HEK293 (cell line): Measurements from ENCODE around the gene RHOU.

Experiments used
- FEZF1 ChIP-seq: fragments of 450-650 bp; formaldehyde crosslinking; IDR thresholded peaks from 2 replicates; pipeline ENCODE4 v1.5.1; 2016; ENCODE audit warnings: missing biosample characterization, missing genetic modification characterization
- GLI2 ChIP-seq: fragments of 450-650 bp; formaldehyde crosslinking; IDR thresholded peaks from 2 replicates; pipeline ENCODE4; 2017; ENCODE audit warnings: missing biosample characterization, missing genetic modification characterization, low read depth, borderline replicate concordance
- KLF1 ChIP-seq: fragments of 450-650 bp; formaldehyde crosslinking; IDR thresholded peaks from 2 replicates; pipeline ENCODE4 v1.5.1; 2016; ENCODE audit warnings: missing biosample characterization, missing genetic modification characterization
- MYNN ChIP-seq: fragments of 450-650 bp; formaldehyde crosslinking; IDR thresholded peaks from 2 replicates; pipeline ENCODE4 v1.5.1; 2016; ENCODE audit warnings: missing biosample characterization, missing genetic modification characterization, borderline replicate concordance
- SP3 ChIP-seq: fragments of 450-650 bp; formaldehyde crosslinking; IDR thresholded peaks from 2 replicates; pipeline ENCODE4 v1.5.1; 2016; ENCODE audit warnings: missing biosample characterization, missing genetic modification characterization
- TRIM28 ChIP-seq: IDR thresholded peaks from 2 replicates; pipeline ENCODE4 v1.6.1; 2011; ENCODE audit warnings: low read length, control low read depth, borderline replicate concordance
- TSHZ1 ChIP-seq: fragments of 450-650 bp; formaldehyde crosslinking; IDR thresholded peaks from 2 replicates; pipeline ENCODE4 v1.5.1; 2016; ENCODE audit warnings: missing biosample characterization, missing genetic modification characterization, borderline replicate concordance
- ZFP69B ChIP-seq: fragments of 450-650 bp; formaldehyde crosslinking; IDR thresholded peaks from 2 replicates; pipeline ENCODE4 v1.5.1; 2016; ENCODE audit warnings: missing biosample characterization, missing genetic modification characterization
- ZIC2 ChIP-seq: fragments of 450-650 bp; formaldehyde crosslinking; IDR thresholded peaks from 2 replicates; pipeline ENCODE4 v1.5.1; 2016; ENCODE audit warnings: missing biosample characterization, missing genetic modification characterization
- ZNF133 ChIP-seq: fragments of 450-650 bp; formaldehyde crosslinking; IDR thresholded peaks from 2 replicates; pipeline ENCODE4 v1.5.1; 2016; ENCODE audit warnings: missing biosample characterization, missing genetic modification characterization
- ZNF140 ChIP-seq: fragments of 450-650 bp; formaldehyde crosslinking; IDR thresholded peaks from 2 replicates; pipeline ENCODE4 v1.5.1; 2016; ENCODE audit warnings: missing biosample characterization, missing genetic modification characterization
- ZNF184 ChIP-seq: fragments of 450-650 bp; IDR thresholded peaks from 2 replicates; pipeline ENCODE4 v1.5.1; 2018; ENCODE audit warnings: missing biosample characterization, mild to moderate bottlenecking, missing genetic modification characterization
- ZNF221 ChIP-seq: fragments of 450-650 bp; formaldehyde crosslinking; IDR thresholded peaks from 2 replicates; pipeline ENCODE4 v1.5.1; 2017; ENCODE audit warnings: missing biosample characterization, missing genetic modification characterization, borderline replicate concordance
- ZNF248 ChIP-seq: fragments of 450-650 bp; formaldehyde crosslinking; IDR thresholded peaks from 2 replicates; pipeline ENCODE4 v1.5.1; 2017; ENCODE audit warnings: missing biosample characterization, missing genetic modification characterization
- ZNF292 ChIP-seq: fragments of 450-650 bp; formaldehyde crosslinking; IDR thresholded peaks from 2 replicates; pipeline ENCODE4 v1.5.1; 2016; ENCODE audit warnings: low read depth, missing biosample characterization, missing genetic modification characterization, borderline replicate concordance
- ZNF324 ChIP-seq: fragments of 450-650 bp; formaldehyde crosslinking; IDR thresholded peaks from 2 replicates; pipeline ENCODE4 v1.5.1; 2016; ENCODE audit warnings: missing biosample characterization, missing genetic modification characterization
- ZNF510 ChIP-seq: fragments of 450-650 bp; formaldehyde crosslinking; IDR thresholded peaks from 2 replicates; pipeline ENCODE4 v1.5.1; 2018; ENCODE audit warnings: mild to moderate bottlenecking, missing genetic modification characterization, missing biosample characterization; ENCODE audit not compliant: insufficient replicate concordance
- ZNF529 ChIP-seq: fragments of 450-650 bp; formaldehyde crosslinking; IDR thresholded peaks from 2 replicates; pipeline ENCODE4 v1.5.1; 2017; ENCODE audit warnings: missing genetic modification characterization, missing biosample characterization; ENCODE audit not compliant: insufficient replicate concordance
- ZNF660 ChIP-seq: fragments of 450-650 bp; IDR thresholded peaks from 2 replicates; pipeline ENCODE4 v1.5.1; 2018; ENCODE audit warnings: missing biosample characterization, mild to moderate bottlenecking, missing genetic modification characterization
- ZNF747 ChIP-seq: fragments of 450-650 bp; formaldehyde crosslinking; IDR thresholded peaks from 2 replicates; pipeline ENCODE4 v1.5.1; 2016; ENCODE audit warnings: missing biosample characterization, missing genetic modification characterization
- ZNF791 ChIP-seq: fragments of 450-650 bp; formaldehyde crosslinking; IDR thresholded peaks from 2 replicates; pipeline ENCODE4 v1.5.1; 2016; ENCODE audit warnings: missing biosample characterization, missing genetic modification characterization
- ZNF837 ChIP-seq: fragments of 450-650 bp; formaldehyde crosslinking; IDR thresholded peaks from 2 replicates; pipeline ENCODE4 v1.5.1; 2016; ENCODE audit warnings: missing biosample characterization, missing genetic modification characterization
- ZNF843 ChIP-seq: fragments of 450-650 bp; formaldehyde crosslinking; IDR thresholded peaks from 2 replicates; pipeline ENCODE4 v1.5.1; 2016; ENCODE audit warnings: missing biosample characterization, missing genetic modification characterization
- ZSCAN16 ChIP-seq: fragments of 450-650 bp; formaldehyde crosslinking; IDR thresholded peaks from 2 replicates; pipeline ENCODE4 v1.5.1; 2016; ENCODE audit warnings: missing biosample characterization, missing genetic modification characterization
- ZSCAN18 ChIP-seq: fragments of 450-650 bp; formaldehyde crosslinking; IDR thresholded peaks from 2 replicates; pipeline ENCODE4 v1.5.1; 2016; ENCODE audit warnings: missing biosample characterization, missing genetic modification characterization
- ZSCAN23 ChIP-seq: fragments of 450-650 bp; formaldehyde crosslinking; IDR thresholded peaks from 2 replicates; pipeline ENCODE4 v1.5.1; 2016; ENCODE audit warnings: missing biosample characterization, missing genetic modification characterization
- TF ChIP-seq, protein P1 (sequence below): fragments of 450-650 bp; formaldehyde crosslinking; IDR thresholded peaks from 2 replicates; pipeline ENCODE4 v1.5.1; 2017; ENCODE audit warnings: missing biosample characterization, missing genetic modification characterization
- TF ChIP-seq, protein P2 (sequence below): fragments of 450-650 bp; formaldehyde crosslinking; IDR thresholded peaks from 2 replicates; pipeline ENCODE4 v1.5.1; 2016; ENCODE audit warnings: missing biosample characterization, missing genetic modification characterization
- TF ChIP-seq, protein P3 (sequence below): fragments of 450-650 bp; formaldehyde crosslinking; IDR thresholded peaks from 2 replicates; pipeline ENCODE4 v1.5.1; 2017; ENCODE audit warnings: missing biosample characterization, missing genetic modification characterization
- TF ChIP-seq, protein P4 (sequence below): fragments of 450-650 bp; formaldehyde crosslinking; IDR thresholded peaks from 2 replicates; pipeline ENCODE4 v1.5.1; 2016; ENCODE audit warnings: missing biosample characterization, missing genetic modification characterization

The RHOU gene

GRCh38 chr1:228756457-228756856, 21.2 kb downstream of the RHOU start (continued):
- TF ChIP-seq TSHZ1 (tag by site-specific recombination) (no peak), ZIC2 (tag by site-specific recombination) (peak; percentile 90), ZNF791 (no peak), ZNF133 (tag by site-specific recombination) (no peak), SP3 (tag by site-specific recombination) (no peak), ZNF510 (tag by site-specific recombination) (no peak), ZNF292 (tag by site-specific recombination) (no peak), FEZF1 (tag by site-specific recombination) (no peak; the same call in 1 of the 2 replicates), KLF1 (tag by site-specific recombination) (no peak), ZNF529 (no peak), ZNF843 (tag by site-specific recombination) (no peak), ZNF221 (tag by site-specific recombination) (no peak), ZNF747 (tag by site-specific recombination) (no peak), ZNF837 (no peak), ZSCAN18 (tag by site-specific recombination) (no peak), ZSCAN16 (tag by site-specific recombination) (no peak), ZNF660 (tag by site-specific recombination) (no peak), TRIM28 (no peak), ZNF324 (tag by site-specific recombination) (no peak), GLI2 (tag by site-specific recombination) (no peak), ZNF140 (tag by site-specific recombination) (no peak), ZNF184 (tag by site-specific recombination) (no peak), MYNN (tag by site-specific recombination) (no peak), ZNF248 (tag by site-specific recombination) (no peak), ZFP69B (tag by site-specific recombination) (no peak), ZSCAN23 (tag by site-specific recombination) (no peak)
- TF ChIP-seq, protein P1, sequence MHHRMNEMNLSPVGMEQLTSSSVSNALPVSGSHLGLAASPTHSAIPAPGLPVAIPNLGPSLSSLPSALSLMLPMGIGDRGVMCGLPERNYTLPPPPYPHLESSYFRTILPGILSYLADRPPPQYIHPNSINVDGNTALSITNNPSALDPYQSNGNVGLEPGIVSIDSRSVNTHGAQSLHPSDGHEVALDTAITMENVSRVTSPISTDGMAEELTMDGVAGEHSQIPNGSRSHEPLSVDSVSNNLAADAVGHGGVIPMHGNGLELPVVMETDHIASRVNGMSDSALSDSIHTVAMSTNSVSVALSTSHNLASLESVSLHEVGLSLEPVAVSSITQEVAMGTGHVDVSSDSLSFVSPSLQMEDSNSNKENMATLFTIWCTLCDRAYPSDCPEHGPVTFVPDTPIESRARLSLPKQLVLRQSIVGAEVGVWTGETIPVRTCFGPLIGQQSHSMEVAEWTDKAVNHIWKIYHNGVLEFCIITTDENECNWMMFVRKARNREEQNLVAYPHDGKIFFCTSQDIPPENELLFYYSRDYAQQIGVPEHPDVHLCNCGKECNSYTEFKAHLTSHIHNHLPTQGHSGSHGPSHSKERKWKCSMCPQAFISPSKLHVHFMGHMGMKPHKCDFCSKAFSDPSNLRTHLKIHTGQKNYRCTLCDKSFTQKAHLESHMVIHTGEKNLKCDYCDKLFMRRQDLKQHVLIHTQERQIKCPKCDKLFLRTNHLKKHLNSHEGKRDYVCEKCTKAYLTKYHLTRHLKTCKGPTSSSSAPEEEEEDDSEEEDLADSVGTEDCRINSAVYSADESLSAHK, result no peak
- TF ChIP-seq, protein P2, sequence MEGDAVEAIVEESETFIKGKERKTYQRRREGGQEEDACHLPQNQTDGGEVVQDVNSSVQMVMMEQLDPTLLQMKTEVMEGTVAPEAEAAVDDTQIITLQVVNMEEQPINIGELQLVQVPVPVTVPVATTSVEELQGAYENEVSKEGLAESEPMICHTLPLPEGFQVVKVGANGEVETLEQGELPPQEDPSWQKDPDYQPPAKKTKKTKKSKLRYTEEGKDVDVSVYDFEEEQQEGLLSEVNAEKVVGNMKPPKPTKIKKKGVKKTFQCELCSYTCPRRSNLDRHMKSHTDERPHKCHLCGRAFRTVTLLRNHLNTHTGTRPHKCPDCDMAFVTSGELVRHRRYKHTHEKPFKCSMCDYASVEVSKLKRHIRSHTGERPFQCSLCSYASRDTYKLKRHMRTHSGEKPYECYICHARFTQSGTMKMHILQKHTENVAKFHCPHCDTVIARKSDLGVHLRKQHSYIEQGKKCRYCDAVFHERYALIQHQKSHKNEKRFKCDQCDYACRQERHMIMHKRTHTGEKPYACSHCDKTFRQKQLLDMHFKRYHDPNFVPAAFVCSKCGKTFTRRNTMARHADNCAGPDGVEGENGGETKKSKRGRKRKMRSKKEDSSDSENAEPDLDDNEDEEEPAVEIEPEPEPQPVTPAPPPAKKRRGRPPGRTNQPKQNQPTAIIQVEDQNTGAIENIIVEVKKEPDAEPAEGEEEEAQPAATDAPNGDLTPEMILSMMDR (tag by site-specific recombination), result no peak
- TF ChIP-seq, protein P3, sequence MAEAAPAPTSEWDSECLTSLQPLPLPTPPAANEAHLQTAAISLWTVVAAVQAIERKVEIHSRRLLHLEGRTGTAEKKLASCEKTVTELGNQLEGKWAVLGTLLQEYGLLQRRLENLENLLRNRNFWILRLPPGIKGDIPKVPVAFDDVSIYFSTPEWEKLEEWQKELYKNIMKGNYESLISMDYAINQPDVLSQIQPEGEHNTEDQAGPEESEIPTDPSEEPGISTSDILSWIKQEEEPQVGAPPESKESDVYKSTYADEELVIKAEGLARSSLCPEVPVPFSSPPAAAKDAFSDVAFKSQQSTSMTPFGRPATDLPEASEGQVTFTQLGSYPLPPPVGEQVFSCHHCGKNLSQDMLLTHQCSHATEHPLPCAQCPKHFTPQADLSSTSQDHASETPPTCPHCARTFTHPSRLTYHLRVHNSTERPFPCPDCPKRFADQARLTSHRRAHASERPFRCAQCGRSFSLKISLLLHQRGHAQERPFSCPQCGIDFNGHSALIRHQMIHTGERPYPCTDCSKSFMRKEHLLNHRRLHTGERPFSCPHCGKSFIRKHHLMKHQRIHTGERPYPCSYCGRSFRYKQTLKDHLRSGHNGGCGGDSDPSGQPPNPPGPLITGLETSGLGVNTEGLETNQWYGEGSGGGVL, result no peak
- TF ChIP-seq, protein P4, sequence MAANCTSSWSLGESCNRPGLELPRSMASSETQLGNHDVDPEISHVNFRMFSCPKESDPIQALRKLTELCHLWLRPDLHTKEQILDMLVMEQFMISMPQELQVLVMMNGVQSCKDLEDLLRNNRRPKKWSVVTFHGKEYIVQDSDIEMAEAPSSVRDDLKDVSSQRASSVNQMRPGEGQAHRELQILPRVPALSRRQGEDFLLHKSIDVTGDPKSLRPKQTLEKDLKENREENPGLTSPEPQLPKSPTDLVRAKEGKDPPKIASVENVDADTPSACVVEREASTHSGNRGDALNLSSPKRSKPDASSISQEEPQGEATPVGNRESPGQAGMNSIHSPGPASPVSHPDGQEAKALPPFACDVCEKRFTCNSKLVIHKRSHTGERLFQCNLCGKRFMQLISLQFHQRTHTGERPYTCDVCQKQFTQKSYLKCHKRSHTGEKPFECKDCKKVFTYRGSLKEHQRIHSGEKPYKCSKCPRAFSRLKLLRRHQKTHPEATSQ (tag by site-specific recombination), result no peak
